Measurements from ENCODE around the gene KAT14.
"Not testable (repeated sequence)": the region's sequence is repeated elsewhere in the genome, so short reads cannot be mapped to it uniquely, and the experiment has no call there.

The KAT14 gene

GRCh38 chr20:18101125-18101810, 36.4 kb upstream of the KAT14 start:
- Histone ChIP-seq H3K36me3 (ENCODE audit: control insufficient read depth, insufficient read depth, low read length) (no peaks in the 10 kb centered on the region), H3K27me3 (ENCODE audit: control insufficient read depth, insufficient read depth, low read length) (no peaks in the 10 kb centered on the region), H3K4me1 (ENCODE audit: control insufficient read depth, insufficient read depth, low read length) (peaks cover 10% of the 10 kb centered on the region), H3K9me3 (ENCODE audit: control insufficient read depth, insufficient read depth, low read length) (no peaks in the 10 kb centered on the region), H3K9ac (ENCODE audit: low read depth, low read length) (no peak overlapping the region), H3K4me3 (ENCODE audit: low read depth, low read length) (no peak overlapping the region), H3K27ac (ENCODE audit: low read depth, low read length) (no peak overlapping the region)

- Histone ChIP-seq H3K36me3 (ENCODE audit: control insufficient read depth, insufficient read depth, low read length) (no peaks in the 10 kb centered on the region), H3K27ac (ENCODE audit: low read depth, low read length) (no peak overlapping the region), H3K4me1 (ENCODE audit: control insufficient read depth, insufficient read depth, low read length) (peaks cover 10% of the 10 kb centered on the region), H3K27me3 (ENCODE audit: control insufficient read depth, insufficient read depth, low read length) (no peaks in the 10 kb centered on the region), H3K9ac (ENCODE audit: low read depth, low read length) (no peak overlapping the region), H3K9me3 (ENCODE audit: control insufficient read depth, insufficient read depth, low read length) (no peaks in the 10 kb centered on the region), H3K4me3 (ENCODE audit: low read depth, low read length) (no peak overlapping the region)
These were observed 34.2 kb upstream of the KAT14 start for GRCh38 chr20:18103497-18103896.

- H3K9me3 ChIP-seq (ENCODE audit: control insufficient read depth, insufficient read depth, low read length): no peaks in the 10 kb centered on the region
- H3K4me1 ChIP-seq (ENCODE audit: control insufficient read depth, insufficient read depth, low read length): no peaks in the 10 kb centered on the region
- H3K9ac ChIP-seq (ENCODE audit: low read depth, low read length): no peak overlapping the region
- H3K27me3 ChIP-seq (ENCODE audit: control insufficient read depth, insufficient read depth, low read length): no peaks in the 10 kb centered on the region
- H3K27ac ChIP-seq (ENCODE audit: low read depth, low read length): no peak overlapping the region
- H3K4me3 ChIP-seq (ENCODE audit: low read depth, low read length): no peak overlapping the region
- no peaks in the 10 kb centered on the region for H3K36me3 ChIP-seq (ENCODE audit: control insufficient read depth, insufficient read depth, low read length)
These were observed 29.3 kb upstream of the KAT14 start for GRCh38 chr20:18108326-18108725.

- H3K36me3 ChIP-seq (ENCODE audit: control insufficient read depth, insufficient read depth, low read length); H3K27me3 ChIP-seq (ENCODE audit: control insufficient read depth, insufficient read depth, low read length); H3K4me3 ChIP-seq (ENCODE audit: low read depth, low read length); H3K4me1 ChIP-seq (ENCODE audit: control insufficient read depth, insufficient read depth, low read length); H3K27ac ChIP-seq (ENCODE audit: low read depth, low read length); H3K9me3 ChIP-seq (ENCODE audit: control insufficient read depth, insufficient read depth, low read length); H3K9ac ChIP-seq (ENCODE audit: low read depth, low read length): not testable (repeated sequence)
These were observed 9.1 kb upstream of the KAT14 start for GRCh38 chr20:18128574-18128973.

- Histone ChIP-seq H3K4me1 (ENCODE audit: control insufficient read depth, insufficient read depth, low read length) (peaks cover 6% of the 10 kb centered on the region), H3K9ac (ENCODE audit: low read depth, low read length) (no peak overlapping the region), H3K4me3 (ENCODE audit: low read depth, low read length) (no peak overlapping the region), H3K27ac (ENCODE audit: low read depth, low read length) (no peak overlapping the region), H3K9me3 (ENCODE audit: control insufficient read depth, insufficient read depth, low read length) (no peaks in the 10 kb centered on the region), H3K36me3 (ENCODE audit: control insufficient read depth, insufficient read depth, low read length) (no peaks in the 10 kb centered on the region), H3K27me3 (ENCODE audit: control insufficient read depth, insufficient read depth, low read length) (peaks cover 5% of the 10 kb centered on the region; the same call in 1 of the 2 replicates)
These were observed 5.0 kb upstream of the KAT14 start for GRCh38 chr20:18132663-18133062.

- Histone ChIP-seq H3K9ac (ENCODE audit: low read depth, low read length) (no peak overlapping the region), H3K27me3 (ENCODE audit: control insufficient read depth, insufficient read depth, low read length) (peaks cover 5% of the 10 kb centered on the region; the same call in 1 of the 2 replicates), H3K36me3 (ENCODE audit: control insufficient read depth, insufficient read depth, low read length) (no peaks in the 10 kb centered on the region), H3K9me3 (ENCODE audit: control insufficient read depth, insufficient read depth, low read length) (no peaks in the 10 kb centered on the region), H3K4me3 (ENCODE audit: low read depth, low read length) (no peak overlapping the region), H3K27ac (ENCODE audit: low read depth, low read length) (no peak overlapping the region), H3K4me1 (ENCODE audit: control insufficient read depth, insufficient read depth, low read length) (peaks cover 11% of the 10 kb centered on the region)
These were observed 3.7 kb upstream of the KAT14 start for GRCh38 chr20:18133962-18134361.

GRCh38 chr20:18138266-18138582, 561 bp downstream of the KAT14 start:
- peak overlapping the region; percentile 100 for H3K4me3 ChIP-seq (ENCODE audit: low read depth, low read length)
- peaks cover 5% of the 10 kb centered on the region; the same call in 1 of the 2 replicates for H3K27me3 ChIP-seq (ENCODE audit: control insufficient read depth, insufficient read depth, low read length)
- H3K27ac ChIP-seq (ENCODE audit: low read depth, low read length): peak overlapping the region; percentile 94
- H3K4me1 ChIP-seq (ENCODE audit: control insufficient read depth, insufficient read depth, low read length): peaks cover 19% of the 10 kb centered on the region
- peaks cover 14% of the 10 kb centered on the region for H3K36me3 ChIP-seq (ENCODE audit: control insufficient read depth, insufficient read depth, low read length)
- peak overlapping the region; percentile 97 for H3K9ac ChIP-seq (ENCODE audit: low read depth, low read length)
- H3K9me3 ChIP-seq (ENCODE audit: control insufficient read depth, insufficient read depth, low read length): no peaks in the 10 kb centered on the region

GRCh38 chr20:18138639-18139583, 1.2 kb downstream of the KAT14 start:
- peaks cover 5% of the 10 kb centered on the region; the same call in 1 of the 2 replicates for H3K27me3 ChIP-seq (ENCODE audit: control insufficient read depth, insufficient read depth, low read length)
- H3K27ac ChIP-seq (ENCODE audit: low read depth, low read length): peak overlapping the region; percentile 94
- H3K9me3 ChIP-seq (ENCODE audit: control insufficient read depth, insufficient read depth, low read length): no peaks in the 10 kb centered on the region
- H3K4me3 ChIP-seq (ENCODE audit: low read depth, low read length): peak overlapping the region; percentile 100
- H3K4me1 ChIP-seq (ENCODE audit: control insufficient read depth, insufficient read depth, low read length): peaks cover 18% of the 10 kb centered on the region
- peaks cover 19% of the 10 kb centered on the region for H3K36me3 ChIP-seq (ENCODE audit: control insufficient read depth, insufficient read depth, low read length)
- H3K9ac ChIP-seq (ENCODE audit: low read depth, low read length): peak overlapping the region; percentile 97

GRCh38 chr20:18139832-18140231, 2.2 kb downstream of the KAT14 start:
- no peaks in the 10 kb centered on the region for H3K9me3 ChIP-seq (ENCODE audit: control insufficient read depth, insufficient read depth, low read length)
- H3K9ac ChIP-seq (ENCODE audit: low read depth, low read length): no peak overlapping the region
- no peak overlapping the region for H3K27ac ChIP-seq (ENCODE audit: low read depth, low read length)
- H3K4me1 ChIP-seq (ENCODE audit: control insufficient read depth, insufficient read depth, low read length): peaks cover 15% of the 10 kb centered on the region
- peaks cover 28% of the 10 kb centered on the region for H3K36me3 ChIP-seq (ENCODE audit: control insufficient read depth, insufficient read depth, low read length)
- peak overlapping the region; percentile 100; the same call in 1 of the 2 replicates for H3K4me3 ChIP-seq (ENCODE audit: low read depth, low read length)
- H3K27me3 ChIP-seq (ENCODE audit: control insufficient read depth, insufficient read depth, low read length): peaks cover 5% of the 10 kb centered on the region; the same call in 1 of the 2 replicates

GRCh38 chr20:18144541-18145099, 7.0 kb downstream of the KAT14 start:
- peaks cover 48% of the 10 kb centered on the region for H3K36me3 ChIP-seq (ENCODE audit: control insufficient read depth, insufficient read depth, low read length)
- H3K4me1 ChIP-seq (ENCODE audit: control insufficient read depth, insufficient read depth, low read length): peaks cover 3% of the 10 kb centered on the region
- peak overlapping the region; percentile 77 for H3K27ac ChIP-seq (ENCODE audit: low read depth, low read length)
- no peaks in the 10 kb centered on the region for H3K9me3 ChIP-seq (ENCODE audit: control insufficient read depth, insufficient read depth, low read length)
- H3K4me3 ChIP-seq (ENCODE audit: low read depth, low read length): no peak overlapping the region
- H3K9ac ChIP-seq (ENCODE audit: low read depth, low read length): no peak overlapping the region
- no peaks in the 10 kb centered on the region for H3K27me3 ChIP-seq (ENCODE audit: control insufficient read depth, insufficient read depth, low read length)

- H3K9ac ChIP-seq (ENCODE audit: low read depth, low read length): no peak overlapping the region
These were observed 16.7 kb downstream of the KAT14 start for GRCh38 chr20:18154342-18154741.

More at GRCh38 chr20:18154342-18154741, 16.7 kb downstream of the KAT14 start:
- no peaks in the 10 kb centered on the region for H3K27me3 ChIP-seq (ENCODE audit: control insufficient read depth, insufficient read depth, low read length)
- peaks cover 65% of the 10 kb centered on the region for H3K36me3 ChIP-seq (ENCODE audit: control insufficient read depth, insufficient read depth, low read length)
- no peak overlapping the region for H3K4me3 ChIP-seq (ENCODE audit: low read depth, low read length)
- no peaks in the 10 kb centered on the region for H3K9me3 ChIP-seq (ENCODE audit: control insufficient read depth, insufficient read depth, low read length)
- H3K27ac ChIP-seq (ENCODE audit: low read depth, low read length): no peak overlapping the region
- H3K4me1 ChIP-seq (ENCODE audit: control insufficient read depth, insufficient read depth, low read length): no peaks in the 10 kb centered on the region

Measured in HUES48 (cell line).